Measurements from ENCODE around the gene DNAH9. TPM values are rescaled to one million over a fixed set of nuclear protein-coding genes. Genes with fewer than 3 reads are reported as not detected.
A peak's percentile ranks its signal among the peaks of the same experiment; 100 is the strongest.

The DNAH9 gene, protein sequence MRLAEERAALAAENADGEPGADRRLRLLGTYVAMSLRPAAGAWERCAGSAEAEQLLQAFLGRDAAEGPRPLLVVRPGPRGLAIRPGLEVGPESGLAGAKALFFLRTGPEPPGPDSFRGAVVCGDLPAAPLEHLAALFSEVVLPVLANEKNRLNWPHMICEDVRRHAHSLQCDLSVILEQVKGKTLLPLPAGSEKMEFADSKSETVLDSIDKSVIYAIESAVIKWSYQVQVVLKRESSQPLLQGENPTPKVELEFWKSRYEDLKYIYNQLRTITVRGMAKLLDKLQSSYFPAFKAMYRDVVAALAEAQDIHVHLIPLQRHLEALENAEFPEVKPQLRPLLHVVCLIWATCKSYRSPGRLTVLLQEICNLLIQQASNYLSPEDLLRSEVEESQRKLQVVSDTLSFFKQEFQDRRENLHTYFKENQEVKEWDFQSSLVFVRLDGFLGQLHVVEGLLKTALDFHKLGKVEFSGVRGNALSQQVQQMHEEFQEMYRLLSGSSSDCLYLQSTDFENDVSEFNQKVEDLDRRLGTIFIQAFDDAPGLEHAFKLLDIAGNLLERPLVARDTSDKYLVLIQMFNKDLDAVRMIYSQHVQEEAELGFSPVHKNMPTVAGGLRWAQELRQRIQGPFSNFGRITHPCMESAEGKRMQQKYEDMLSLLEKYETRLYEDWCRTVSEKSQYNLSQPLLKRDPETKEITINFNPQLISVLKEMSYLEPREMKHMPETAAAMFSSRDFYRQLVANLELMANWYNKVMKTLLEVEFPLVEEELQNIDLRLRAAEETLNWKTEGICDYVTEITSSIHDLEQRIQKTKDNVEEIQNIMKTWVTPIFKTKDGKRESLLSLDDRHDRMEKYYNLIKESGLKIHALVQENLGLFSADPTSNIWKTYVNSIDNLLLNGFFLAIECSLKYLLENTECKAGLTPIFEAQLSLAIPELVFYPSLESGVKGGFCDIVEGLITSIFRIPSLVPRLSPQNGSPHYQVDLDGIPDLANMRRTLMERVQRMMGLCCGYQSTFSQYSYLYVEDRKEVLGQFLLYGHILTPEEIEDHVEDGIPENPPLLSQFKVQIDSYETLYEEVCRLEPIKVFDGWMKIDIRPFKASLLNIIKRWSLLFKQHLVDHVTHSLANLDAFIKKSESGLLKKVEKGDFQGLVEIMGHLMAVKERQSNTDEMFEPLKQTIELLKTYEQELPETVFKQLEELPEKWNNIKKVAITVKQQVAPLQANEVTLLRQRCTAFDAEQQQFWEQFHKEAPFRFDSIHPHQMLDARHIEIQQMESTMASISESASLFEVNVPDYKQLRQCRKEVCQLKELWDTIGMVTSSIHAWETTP (N-terminal part only)
- total RNA-seq (under 1 TPM; under 0.01 to 0.09 TPM), polyA plus RNA-seq (not detected)

DNA sequence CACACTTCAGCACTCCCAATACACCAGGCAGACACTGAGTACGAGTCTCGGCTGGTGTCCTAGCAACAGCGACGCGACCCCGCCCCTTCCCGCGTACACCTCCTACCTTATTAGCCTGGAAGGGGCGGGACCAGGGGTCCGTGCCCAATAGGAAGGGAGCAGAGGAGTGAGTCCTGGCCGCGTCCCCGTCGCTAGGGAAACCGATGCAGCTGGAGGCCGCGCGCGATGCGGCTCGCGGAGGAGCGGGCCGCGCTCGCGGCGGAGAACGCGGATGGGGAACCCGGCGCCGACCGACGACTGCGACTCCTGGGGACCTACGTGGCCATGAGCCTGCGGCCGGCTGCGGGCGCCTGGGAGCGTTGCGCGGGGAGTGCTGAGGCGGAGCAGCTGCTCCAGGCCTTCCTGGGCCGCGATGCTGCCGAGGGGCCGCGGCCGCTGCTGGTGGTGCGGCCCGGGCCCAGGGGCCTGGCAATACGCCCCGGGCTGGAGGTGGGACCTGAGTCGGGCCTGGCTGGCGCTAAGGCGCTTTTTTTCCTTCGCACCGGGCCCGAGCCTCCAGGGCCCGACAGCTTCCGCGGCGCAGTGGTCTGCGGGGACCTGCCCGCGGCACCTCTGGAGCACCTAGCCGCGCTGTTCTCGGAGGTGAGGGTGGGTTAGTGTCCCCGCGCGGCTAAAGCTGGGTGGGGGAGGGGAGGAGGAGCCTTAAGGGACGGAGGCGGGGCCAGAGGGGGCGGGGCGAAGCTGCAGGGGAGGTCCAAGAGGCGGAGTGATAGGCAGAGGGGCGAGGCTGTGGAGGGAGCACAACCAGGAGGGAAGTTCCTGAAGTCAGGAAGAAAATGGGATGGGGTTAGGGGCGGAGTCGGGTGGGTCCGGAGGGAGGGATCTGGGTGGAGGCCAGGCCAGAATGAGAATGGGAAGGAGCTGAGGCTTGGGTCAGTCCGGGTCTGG lies at the start of gene DNAH9:
Gene DNAH9 (plus strand): TSS at position 197 of the 948 bp plus-strand sequence. CDS start 29 bp downstream, at position 226.
- Histone ChIP-seq H3K9me3 (ENCODE audit: control insufficient read depth in 4 of 4, low read length in 3 of 4) (no peaks in the 10 kb centered on the region), H3K4me1 (ENCODE audit: control insufficient read depth in 4 of 4, insufficient read depth in 4 of 4, low read length in 3 of 4) (peaks cover 3 to 9% (median 4%) of the 10 kb centered on the region in 4 donors), H3K9ac (ENCODE audit: low read depth in 1 of 2, low read length in 2 of 2) (no peak within 1 kb of the TSS), H3K27me3 (ENCODE audit: control insufficient read depth in 4 of 4, insufficient read depth in 4 of 4, low read length in 3 of 4) (peaks cover 0 to 9% (median 1%) of the 10 kb centered on the region in 4 donors), H3K36me3 (ENCODE audit: control insufficient read depth in 4 of 4, insufficient read depth in 3 of 4, low read depth in 1 of 4, low read length in 3 of 4) (no peaks in the 10 kb centered on the region), H3K4me3 (ENCODE audit: low read depth in 1 of 3, low read length in 3 of 3) (peak within 1 kb of the TSS in 2 of 3 donors; percentile 28 to 61), H3K27ac (ENCODE audit: low read depth in 1 of 2, low read length in 2 of 2) (peak within 1 kb of the TSS; percentile 43 to 48)
- DNase-seq (ENCODE audit: low spot score): peak; percentile 80
- WGBS: 5% methylated on average over 84 of the region's 84 CpGs
- TF ChIP-seq RXRA (IDR thresholded peaks at IDR 0.05) (no peak), REST (IDR thresholded peaks at IDR 0.05) (no peak), SP1 (IDR thresholded peaks at IDR 0.05) (peak; percentile 27), TAF1 (conservative IDR thresholded peaks at IDR 0.05) (no peak)

GRCh38 chr17:11550431-11550830 lies 47.8 kb upstream of the DNAH9 start:
- H3K4me3 ChIP-seq (ENCODE audit: low read depth in 1 of 3, low read length in 3 of 3): no peak overlapping the region
- H3K27ac ChIP-seq (ENCODE audit: low read depth in 1 of 2, low read length in 2 of 2): no peak overlapping the region
- no peak for DNase-seq (ENCODE audit: low spot score)
- 88% methylated on average over 2 of the region's 2 CpGs for WGBS
- peaks cover 0 to 1% (median 0%) of the 10 kb centered on the region in 4 donors for H3K9me3 ChIP-seq (ENCODE audit: control insufficient read depth in 4 of 4, low read length in 3 of 4)
- no peak overlapping the region for H3K9ac ChIP-seq (ENCODE audit: low read depth in 1 of 2, low read length in 2 of 2)
- no peaks in the 10 kb centered on the region for H3K27me3 ChIP-seq (ENCODE audit: control insufficient read depth in 4 of 4, insufficient read depth in 4 of 4, low read length in 3 of 4)
- H3K36me3 ChIP-seq (ENCODE audit: control insufficient read depth in 4 of 4, insufficient read depth in 3 of 4, low read depth in 1 of 4, low read length in 3 of 4): no peaks in the 10 kb centered on the region
- no peak for TF ChIP-seq JUND (IDR thresholded peaks at IDR 0.05)
- no peak for TF ChIP-seq HNF4A (conservative IDR thresholded peaks at IDR 0.05)
- TF ChIP-seq, protein P1, sequence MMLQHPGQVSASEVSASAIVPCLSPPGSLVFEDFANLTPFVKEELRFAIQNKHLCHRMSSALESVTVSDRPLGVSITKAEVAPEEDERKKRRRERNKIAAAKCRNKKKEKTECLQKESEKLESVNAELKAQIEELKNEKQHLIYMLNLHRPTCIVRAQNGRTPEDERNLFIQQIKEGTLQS (IDR thresholded peaks at IDR 0.05): no peak
- no peak for TF ChIP-seq HNF4G (IDR thresholded peaks at IDR 0.05)
- no peak for TF ChIP-seq REST (IDR thresholded peaks at IDR 0.05)
- no peak for TF ChIP-seq YY1 (IDR thresholded peaks at IDR 0.05)
- TF ChIP-seq, protein P2, sequence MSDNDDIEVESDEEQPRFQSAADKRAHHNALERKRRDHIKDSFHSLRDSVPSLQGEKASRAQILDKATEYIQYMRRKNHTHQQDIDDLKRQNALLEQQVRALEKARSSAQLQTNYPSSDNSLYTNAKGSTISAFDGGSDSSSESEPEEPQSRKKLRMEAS (IDR thresholded peaks at IDR 0.05): no peak
- no peak for TF ChIP-seq RXRA (IDR thresholded peaks at IDR 0.05)
- no peak for TF ChIP-seq NR2F2 (IDR thresholded peaks at IDR 0.05)
- TF ChIP-seq TAF1 (conservative IDR thresholded peaks at IDR 0.05): no peak
- H3K4me1 ChIP-seq (ENCODE audit: control insufficient read depth in 4 of 4, insufficient read depth in 4 of 4, low read length in 3 of 4): no peaks in the 10 kb centered on the region

Measured in liver (tissue), 9 donors.